ENCODE measurements around the gene ZNF32. TPM values are rescaled to one million over a fixed set of nuclear protein-coding genes. Genes with fewer than 3 reads are reported as not detected.

The ZNF32 gene
- total RNA-seq, 1 donor from 2014 or later: 19.2 TPM

- TF ChIP-seq, protein P1, sequence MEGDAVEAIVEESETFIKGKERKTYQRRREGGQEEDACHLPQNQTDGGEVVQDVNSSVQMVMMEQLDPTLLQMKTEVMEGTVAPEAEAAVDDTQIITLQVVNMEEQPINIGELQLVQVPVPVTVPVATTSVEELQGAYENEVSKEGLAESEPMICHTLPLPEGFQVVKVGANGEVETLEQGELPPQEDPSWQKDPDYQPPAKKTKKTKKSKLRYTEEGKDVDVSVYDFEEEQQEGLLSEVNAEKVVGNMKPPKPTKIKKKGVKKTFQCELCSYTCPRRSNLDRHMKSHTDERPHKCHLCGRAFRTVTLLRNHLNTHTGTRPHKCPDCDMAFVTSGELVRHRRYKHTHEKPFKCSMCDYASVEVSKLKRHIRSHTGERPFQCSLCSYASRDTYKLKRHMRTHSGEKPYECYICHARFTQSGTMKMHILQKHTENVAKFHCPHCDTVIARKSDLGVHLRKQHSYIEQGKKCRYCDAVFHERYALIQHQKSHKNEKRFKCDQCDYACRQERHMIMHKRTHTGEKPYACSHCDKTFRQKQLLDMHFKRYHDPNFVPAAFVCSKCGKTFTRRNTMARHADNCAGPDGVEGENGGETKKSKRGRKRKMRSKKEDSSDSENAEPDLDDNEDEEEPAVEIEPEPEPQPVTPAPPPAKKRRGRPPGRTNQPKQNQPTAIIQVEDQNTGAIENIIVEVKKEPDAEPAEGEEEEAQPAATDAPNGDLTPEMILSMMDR (IDR thresholded peaks at IDR 0.05; ENCODE audit: insufficient read depth, low read depth, low read length): no peak
- no peak for TF ChIP-seq EZH2 (IDR thresholded peaks at IDR 0.05; ENCODE audit: insufficient read depth, low read length)
- Mint-ChIP-seq H3K9me3 (ENCODE audit: unreplicated experiment) (peaks cover 41% of the 10 kb centered on the region), H3K4me1 (ENCODE audit: low read depth, unreplicated experiment) (no peaks in the 10 kb centered on the region)
These were observed 29.3 kb downstream of the ZNF32 start for GRCh38 chr10:43619368-43619767.

GRCh38 chr10:43616697-43617370 lies 31.8 kb downstream of the ZNF32 start:
- Mint-ChIP-seq H3K4me3 (ENCODE audit: unreplicated experiment) (no peak overlapping the region), H3K27me3 (ENCODE audit: low read depth, unreplicated experiment) (no peaks in the 10 kb centered on the region), H3K4me1 (ENCODE audit: low read depth, unreplicated experiment) (peaks cover 7% of the 10 kb centered on the region), H3K36me3 (ENCODE audit: low read depth, unreplicated experiment) (peaks cover 43% of the 10 kb centered on the region), H3K9me3 (ENCODE audit: unreplicated experiment) (peaks cover 41% of the 10 kb centered on the region), H3K27ac (ENCODE audit: unreplicated experiment) (no peak overlapping the region)
- DNase-seq (ENCODE audit: low read depth): no peak
- peaks cover 24% of the 10 kb centered on the region for H3K9me3 ChIP-seq (ENCODE audit: insufficient read depth, low read depth, low read length)
- H3K4me2 ChIP-seq (ENCODE audit: low read length): no peak overlapping the region
- H2AFZ ChIP-seq (ENCODE audit: low read depth, low read length): no peak overlapping the region
- no peak for FAIRE-seq
- H3K27me3 ChIP-seq (ENCODE audit: insufficient read depth, low read length): no peaks in the 10 kb centered on the region
- no peak overlapping the region for H3K9ac ChIP-seq (ENCODE audit: low read length)
- no peak overlapping the region for H3K4me3 ChIP-seq (ENCODE audit: insufficient read depth, low read depth, low read length)
- H4K20me1 ChIP-seq (ENCODE audit: insufficient read depth, low read length): no peaks in the 10 kb centered on the region
- H3K4me1 ChIP-seq (ENCODE audit: insufficient read depth, low read length): peaks cover 6% of the 10 kb centered on the region
- H3K36me3 ChIP-seq (ENCODE audit: insufficient read depth, low read length): peaks cover 4% of the 10 kb centered on the region
- H3K27ac ChIP-seq (ENCODE audit: low read depth, low read length): no peak overlapping the region
- TF ChIP-seq EZH2 (IDR thresholded peaks at IDR 0.05; ENCODE audit: insufficient read depth, low read length): no peak
- TF ChIP-seq, protein P1 (IDR thresholded peaks at IDR 0.05; ENCODE audit: insufficient read depth, low read depth, low read length): no peak
- no peaks in the 10 kb centered on the region for H3K79me2 ChIP-seq (ENCODE audit: insufficient read depth, low read length)

More at GRCh38 chr10:43619368-43619767, 29.3 kb downstream of the ZNF32 start:
- H3K4me3 Mint-ChIP-seq (ENCODE audit: unreplicated experiment): no peak overlapping the region
- no peak for FAIRE-seq
- no peaks in the 10 kb centered on the region for H4K20me1 ChIP-seq (ENCODE audit: insufficient read depth, low read length)
- no peaks in the 10 kb centered on the region for H3K27me3 ChIP-seq (ENCODE audit: insufficient read depth, low read length)
- H3K9me3 ChIP-seq (ENCODE audit: insufficient read depth, low read depth, low read length): peaks cover 21% of the 10 kb centered on the region
- peaks cover 39% of the 10 kb centered on the region for H3K36me3 Mint-ChIP-seq (ENCODE audit: low read depth, unreplicated experiment)
- no peak overlapping the region for H3K4me3 ChIP-seq (ENCODE audit: insufficient read depth, low read depth, low read length)
- DNase-seq (ENCODE audit: low read depth): no peak
- no peaks in the 10 kb centered on the region for H3K79me2 ChIP-seq (ENCODE audit: insufficient read depth, low read length)
- no peak overlapping the region for H3K9ac ChIP-seq (ENCODE audit: low read length)
- H2AFZ ChIP-seq (ENCODE audit: low read depth, low read length): no peak overlapping the region
- no peaks in the 10 kb centered on the region for H3K4me1 ChIP-seq (ENCODE audit: insufficient read depth, low read length)
- no peak overlapping the region for H3K27ac Mint-ChIP-seq (ENCODE audit: unreplicated experiment)
- peaks cover 4% of the 10 kb centered on the region for H3K36me3 ChIP-seq (ENCODE audit: insufficient read depth, low read length)
- H3K27ac ChIP-seq (ENCODE audit: low read depth, low read length): no peak overlapping the region
- H3K27me3 Mint-ChIP-seq (ENCODE audit: low read depth, unreplicated experiment): no peaks in the 10 kb centered on the region
- no peak overlapping the region for H3K4me2 ChIP-seq (ENCODE audit: low read length)

DNA sequence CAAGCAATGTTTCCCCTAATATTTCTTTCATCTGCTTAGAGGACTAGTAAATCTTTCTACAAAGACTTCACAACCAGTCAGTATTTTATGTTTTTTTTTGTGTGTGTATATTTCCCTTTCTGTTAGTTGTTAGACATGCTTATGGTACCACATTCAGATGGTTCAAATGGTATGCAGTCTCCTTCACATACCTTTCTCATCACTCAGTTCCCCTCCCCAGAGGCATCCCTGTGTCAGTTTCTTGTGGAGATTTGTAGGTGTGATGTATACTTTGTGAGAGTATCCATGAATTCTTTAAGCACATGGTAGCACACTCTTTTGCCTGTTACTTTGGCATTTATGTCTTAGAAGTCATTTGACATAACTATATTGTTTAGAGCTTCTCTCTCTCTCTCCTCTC lies 38.0 kb downstream of the ZNF32 start:
- H3K4me1 Mint-ChIP-seq (ENCODE audit: low read depth, unreplicated experiment): peaks cover 19% of the 10 kb centered on the region
- H3K27ac Mint-ChIP-seq (ENCODE audit: unreplicated experiment): peak overlapping the region; percentile 86
- no peaks in the 10 kb centered on the region for H3K27me3 Mint-ChIP-seq (ENCODE audit: low read depth, unreplicated experiment)
- H3K36me3 Mint-ChIP-seq (ENCODE audit: low read depth, unreplicated experiment): peaks cover 29% of the 10 kb centered on the region
- no peaks in the 10 kb centered on the region for H3K36me3 ChIP-seq (ENCODE audit: insufficient read depth, low read length)
- H3K9ac ChIP-seq (ENCODE audit: low read length): no peak overlapping the region
- H3K27ac ChIP-seq (ENCODE audit: low read depth, low read length): no peak overlapping the region
- H3K9me3 ChIP-seq (ENCODE audit: insufficient read depth, low read depth, low read length): peaks cover 7% of the 10 kb centered on the region
- FAIRE-seq: no peak
- no peaks in the 10 kb centered on the region for H3K27me3 ChIP-seq (ENCODE audit: insufficient read depth, low read length)
- H2AFZ ChIP-seq (ENCODE audit: low read depth, low read length): no peak overlapping the region
- no peaks in the 10 kb centered on the region for H4K20me1 ChIP-seq (ENCODE audit: insufficient read depth, low read length)
- H3K4me2 ChIP-seq (ENCODE audit: low read length): no peak overlapping the region
- peak; percentile 31 for DNase-seq (ENCODE audit: low read depth)
- TF ChIP-seq, protein P1 (IDR thresholded peaks at IDR 0.05; ENCODE audit: insufficient read depth, low read depth, low read length): no peak
- TF ChIP-seq EZH2 (IDR thresholded peaks at IDR 0.05; ENCODE audit: insufficient read depth, low read length): no peak
- no peaks in the 10 kb centered on the region for H3K79me2 ChIP-seq (ENCODE audit: insufficient read depth, low read length)
- H3K4me3 Mint-ChIP-seq (ENCODE audit: unreplicated experiment): no peak overlapping the region
- H3K4me3 ChIP-seq (ENCODE audit: insufficient read depth, low read depth, low read length): no peak overlapping the region
- peaks cover 23% of the 10 kb centered on the region for H3K9me3 Mint-ChIP-seq (ENCODE audit: unreplicated experiment)
- H3K4me1 ChIP-seq (ENCODE audit: insufficient read depth, low read length): peaks cover 9% of the 10 kb centered on the region

Measured in astrocyte (in vitro differentiated cells and primary cell).